PC-9 (cell line): ENCODE data around the gene DHRSX. TPM values are rescaled to one million over a fixed set of nuclear protein-coding genes. Genes with fewer than 3 reads are reported as not detected.

Experiments
- BruUV-seq: library from RNA; stranded (reverse); fragments of 400-500 nt; replicated peaks from 2 replicates; lab custom pipeline; 2021; lab: Mats Ljungman, UMichigan
- CTCF ChIA-PET: fragments of 300-600 bp; sonication (Branson Sonifier 250); formaldehyde crosslinking; loops from one replicate; lab custom pipeline; 2022; ENCODE audit warnings: antibody characterized with exemption; lab: Charles Lee
- POLR2A ChIA-PET: fragments of 300-600 bp; sonication (Branson Sonifier 250); formaldehyde crosslinking; loops from one replicate; lab custom pipeline; 2022; ENCODE audit warnings: antibody characterized with exemption; ENCODE audit not compliant: unreplicated experiment; lab: Charles Lee
- DNase-seq, 2 experiments: peaks; one replicate each; pipeline versions ENCODE4 v3.0.0 to v3.0.0-alpha.2; 2015 to 2022; ENCODE audit warnings: mixed read lengths in 1 of 2
- H2AFZ ChIP-seq: fragments of 200-600 bp; sonication (generic); 2 replicates; pipeline ENCODE4 v1.8.1; 2017; ENCODE audit warnings: antibody characterized with exemption
- H3F3A ChIP-seq: fragments of 200-600 bp; sonication (generic); 2 replicates; pipeline ENCODE4 v1.8.1; 2017; ENCODE audit warnings: antibody characterized with exemption, mild to moderate bottlenecking, low read depth; ENCODE audit not compliant: insufficient read depth
- H3K27ac ChIP-seq: fragments of 200-600 bp; sonication (generic); 2 replicates; pipeline ENCODE4 v1.6.1; 2016; ENCODE audit warnings: mixed run types
- H3K27me3 ChIP-seq: fragments of 200-600 bp; sonication (generic); 2 replicates; pipeline ENCODE4 v1.6.1; 2016; ENCODE audit warnings: low read depth, mixed run types; ENCODE audit not compliant: insufficient read depth
- H3K36me3 ChIP-seq: fragments of 200-600 bp; sonication (generic); 2 replicates; pipeline ENCODE4 v1.6.1; 2016; ENCODE audit warnings: low read depth, mixed run types
- H3K4me1 ChIP-seq: fragments of 200-600 bp; sonication (generic); replicated peaks from 2 replicates; pipeline ENCODE4 v1.6.1; 2016; ENCODE audit warnings: mixed run types; ENCODE audit not compliant: insufficient read depth
- H3K4me2 ChIP-seq: fragments of 200-600 bp; sonication (generic); 2 replicates; pipeline ENCODE4 v1.6.1; 2017; ENCODE audit warnings: mixed run types
- H3K4me3 ChIP-seq: fragments of 200-600 bp; sonication (generic); 2 replicates; pipeline ENCODE4 v1.6.1; 2016; ENCODE audit warnings: mixed run types
- H3K79me2 ChIP-seq: fragments of 200-600 bp; sonication (generic); 2 replicates; pipeline ENCODE4 v1.6.1; 2017; ENCODE audit warnings: low read depth, mixed run types
- H3K9me2 ChIP-seq: fragments of 200-600 bp; sonication (generic); 2 replicates; pipeline ENCODE4 v1.8.1; 2017; ENCODE audit warnings: mild to moderate bottlenecking; ENCODE audit not compliant: insufficient read depth
- H3K9me3 ChIP-seq: fragments of 200-600 bp; sonication (generic); 2 replicates; pipeline ENCODE4 v1.8.1; 2016; ENCODE audit warnings: low read depth; ENCODE audit not compliant: insufficient read depth
- H4K20me1 ChIP-seq: fragments of 200-600 bp; sonication (generic); 2 replicates; pipeline ENCODE4 v1.8.1; 2017; ENCODE audit not compliant: insufficient read depth
- EZH2 ChIP-seq: fragments of 200-600 bp; sonication (generic); IDR thresholded peaks from 2 replicates; pipeline ENCODE4 v1.8.0; 2017; ENCODE audit warnings: antibody characterized with exemption, low read depth
- intact Hi-C: fragments of 100-400 bp; cut with micrococcal nuclease; formaldehyde crosslinking; loops from one replicate; pipeline ENCODE4 v1.10.0; 2022; ENCODE audit not compliant: unreplicated experiment
- total RNA-seq: library from RNA; stranded (reverse); gene quantifications from 2 replicates; pipeline ENCODE4 v1.2.3, GENCODE V29; 2021
- TF ChIP-seq, protein P1 (sequence below): fragments of 200-600 bp; sonication (generic); conservative IDR thresholded peaks from 2 replicates; pipeline ENCODE4 v1.6.1; 2017; ENCODE audit warnings: mixed run types, antibody characterized with exemption, mild to moderate bottlenecking, moderate library complexity

The DHRSX gene
- total RNA-seq, 1 experiment from 2014 or later, result 13.2 TPM

DNA sequence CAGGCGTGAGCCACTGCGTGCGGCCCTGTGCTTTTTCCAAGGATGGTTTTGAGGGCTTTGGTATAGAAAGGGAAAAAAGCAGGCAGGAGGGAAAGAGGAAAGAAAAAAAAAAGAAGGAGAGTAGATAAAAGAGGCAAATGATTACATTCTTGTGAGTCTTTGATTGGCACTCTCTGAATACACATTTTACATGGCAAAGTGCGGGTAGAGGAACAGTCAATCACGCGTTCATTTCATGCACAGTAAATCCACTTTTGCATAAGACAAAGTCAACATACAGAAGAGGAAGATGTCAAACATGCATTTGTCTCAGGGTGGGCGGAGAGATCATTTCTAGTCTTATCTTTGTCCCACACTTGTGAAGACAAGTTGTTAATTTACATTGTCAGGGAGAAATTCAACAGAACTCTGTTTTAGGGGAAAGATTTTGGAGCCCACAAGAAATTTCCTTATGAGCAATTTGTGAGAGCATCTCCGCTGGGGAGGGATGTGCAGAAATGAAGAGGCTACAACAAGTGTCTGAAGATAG lies 183.2 kb downstream of the DHRSX start:
- no peak for DNase-seq
- ChIA-PET CTCF (no interaction called here), POLR2A (no interaction called here)
- no peaks in the 10 kb centered on the region for H3K9me2 ChIP-seq
- H3K9me3 ChIP-seq, result no peaks in the 10 kb centered on the region
- no peaks in the 10 kb centered on the region for H3K79me2 ChIP-seq
- H3K4me3 ChIP-seq, result no peak overlapping the region
- H3K27me3 ChIP-seq, result no peaks in the 10 kb centered on the region
- no peak overlapping the region for H3K4me2 ChIP-seq
- no peak overlapping the region for H2AFZ ChIP-seq
- intact Hi-C loops, result no loop called here
- BruUV-seq, result no TSS peak
- H3F3A ChIP-seq, result no peaks in the 10 kb centered on the region
- H3K27ac ChIP-seq, result no peak overlapping the region
- no peaks in the 10 kb centered on the region for H4K20me1 ChIP-seq
- no peak for TF ChIP-seq EZH2
- TF ChIP-seq, protein P1, sequence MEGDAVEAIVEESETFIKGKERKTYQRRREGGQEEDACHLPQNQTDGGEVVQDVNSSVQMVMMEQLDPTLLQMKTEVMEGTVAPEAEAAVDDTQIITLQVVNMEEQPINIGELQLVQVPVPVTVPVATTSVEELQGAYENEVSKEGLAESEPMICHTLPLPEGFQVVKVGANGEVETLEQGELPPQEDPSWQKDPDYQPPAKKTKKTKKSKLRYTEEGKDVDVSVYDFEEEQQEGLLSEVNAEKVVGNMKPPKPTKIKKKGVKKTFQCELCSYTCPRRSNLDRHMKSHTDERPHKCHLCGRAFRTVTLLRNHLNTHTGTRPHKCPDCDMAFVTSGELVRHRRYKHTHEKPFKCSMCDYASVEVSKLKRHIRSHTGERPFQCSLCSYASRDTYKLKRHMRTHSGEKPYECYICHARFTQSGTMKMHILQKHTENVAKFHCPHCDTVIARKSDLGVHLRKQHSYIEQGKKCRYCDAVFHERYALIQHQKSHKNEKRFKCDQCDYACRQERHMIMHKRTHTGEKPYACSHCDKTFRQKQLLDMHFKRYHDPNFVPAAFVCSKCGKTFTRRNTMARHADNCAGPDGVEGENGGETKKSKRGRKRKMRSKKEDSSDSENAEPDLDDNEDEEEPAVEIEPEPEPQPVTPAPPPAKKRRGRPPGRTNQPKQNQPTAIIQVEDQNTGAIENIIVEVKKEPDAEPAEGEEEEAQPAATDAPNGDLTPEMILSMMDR, result no peak
- H3K4me1 ChIP-seq, result no peaks in the 10 kb centered on the region
- no peaks in the 10 kb centered on the region for H3K36me3 ChIP-seq

DNA sequence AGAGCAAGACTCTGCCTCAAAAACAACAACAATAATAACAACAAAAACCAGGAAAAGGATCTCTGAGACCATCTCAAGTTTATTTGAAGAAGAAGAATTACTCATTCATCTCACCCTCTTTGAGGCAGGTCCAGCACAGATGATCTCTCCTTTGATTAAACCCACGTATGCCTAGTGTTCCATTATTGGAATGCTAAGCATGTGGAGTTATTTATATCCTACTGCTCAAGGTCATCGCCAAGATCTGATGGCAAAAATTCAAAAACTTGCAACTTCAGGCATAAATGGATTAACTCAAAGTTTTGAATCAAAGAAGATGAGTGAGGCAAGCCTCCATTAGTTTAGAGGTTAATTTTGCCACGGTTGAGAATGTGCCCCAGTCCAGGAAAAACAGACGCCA lies 184.2 kb downstream of the DHRSX start:
- CTCF ChIA-PET, result no interaction called here
- no peaks in the 10 kb centered on the region for H3K4me1 ChIP-seq
- no TSS peak for BruUV-seq
- POLR2A ChIA-PET, result no interaction called here
- TF ChIP-seq, protein P1, result no peak
- no peak for TF ChIP-seq EZH2
- H4K20me1 ChIP-seq, result no peaks in the 10 kb centered on the region
- no peaks in the 10 kb centered on the region for H3K36me3 ChIP-seq
- no peak overlapping the region for H3K4me2 ChIP-seq
- H3K79me2 ChIP-seq, result no peaks in the 10 kb centered on the region
- no peaks in the 10 kb centered on the region for H3F3A ChIP-seq
- no peaks in the 10 kb centered on the region for H3K9me3 ChIP-seq
- no peaks in the 10 kb centered on the region for H3K27me3 ChIP-seq
- H3K9me2 ChIP-seq, result no peaks in the 10 kb centered on the region
- DNase-seq, result no peak
- H3K4me3 ChIP-seq, result no peak overlapping the region
- H3K27ac ChIP-seq, result no peak overlapping the region
- no peak overlapping the region for H2AFZ ChIP-seq
- intact Hi-C loops, result no loop called here

DNA sequence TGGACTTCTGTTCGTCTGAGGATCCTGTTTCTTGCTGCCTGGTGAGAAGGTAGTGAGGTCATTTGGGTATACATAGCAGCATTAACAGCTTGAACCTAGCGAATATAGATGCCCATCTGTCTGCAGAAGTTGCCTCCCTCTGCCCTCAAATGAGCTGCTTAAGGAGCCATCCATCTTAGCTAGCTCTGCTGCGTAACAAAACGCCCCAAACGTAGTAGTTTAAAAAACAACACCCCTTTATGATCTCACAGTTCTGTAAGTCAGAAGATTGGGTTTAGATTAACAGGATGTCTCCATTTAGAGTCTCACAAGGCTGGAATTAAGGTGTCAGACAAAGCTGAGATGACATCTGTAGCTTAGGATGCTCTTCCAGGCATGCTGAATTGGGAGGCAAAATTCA lies 185.3 kb downstream of the DHRSX start:
- no peaks in the 10 kb centered on the region for H3K27me3 ChIP-seq
- BruUV-seq, result no TSS peak

More for the DNA sequence above, 185.3 kb downstream of the DHRSX start:
- Histone ChIP-seq H3K79me2 (no peaks in the 10 kb centered on the region), H3K27ac (no peak overlapping the region), H3F3A (no peaks in the 10 kb centered on the region), H3K9me3 (no peaks in the 10 kb centered on the region), H4K20me1 (no peaks in the 10 kb centered on the region), H3K9me2 (no peaks in the 10 kb centered on the region), H3K4me2 (no peak overlapping the region), H3K4me1 (no peaks in the 10 kb centered on the region), H2AFZ (no peak overlapping the region), H3K4me3 (no peak overlapping the region), H3K36me3 (no peaks in the 10 kb centered on the region)
- TF ChIP-seq, protein P1, result no peak
- TF ChIP-seq EZH2, result no peak
- no peak for DNase-seq
- POLR2A ChIA-PET, result no interaction called here
- intact Hi-C loops, result no loop called here
- CTCF ChIA-PET, result no interaction called here
